Caco-2 (cell line): ENCODE measurements around the gene CHST12. TPM values are rescaled to one million over a fixed set of nuclear protein-coding genes. Genes with fewer than 3 reads are reported as not detected.

Source experiments
- BruUV-seq: library from RNA; stranded (reverse); fragments of 400-500 nt; replicated peaks from 2 replicates; lab custom pipeline; 2021; lab: Mats Ljungman, UMichigan
- CTCF ChIA-PET: fragments of 300-600 bp; sonication (Branson Sonifier 250); formaldehyde crosslinking; loops from one replicate; lab custom pipeline; 2022; ENCODE audit warnings: antibody characterized with exemption; lab: Charles Lee
- POLR2A ChIA-PET: fragments of 300-600 bp; sonication (Branson Sonifier 250); formaldehyde crosslinking; loops from one replicate; lab custom pipeline; 2022; ENCODE audit warnings: antibody characterized with exemption; lab: Charles Lee
- DNase-seq, 2 experiments: peaks; one replicate each; pipeline versions ENCODE4 v3.0.0 to v3.0.0-alpha.2; 2020 to 2022
- H3K27me3 ChIP-seq: replicated peaks from 2 replicates; pipeline ENCODE4 v1.6.0; 2011; ENCODE audit warnings: low read length; ENCODE audit not compliant: control insufficient read depth, insufficient read depth
- H3K36me3 ChIP-seq: 2 replicates; pipeline ENCODE4 v1.5.1; 2011; ENCODE audit warnings: low read length; ENCODE audit not compliant: control insufficient read depth, insufficient read depth
- H3K4me1 ChIP-seq: fragments of 250-450 bp; sonication (Bioruptor Pico); 2 replicates; pipeline ENCODE4 v1.5.1; 2020; ENCODE audit warnings: mild to moderate bottlenecking
- H3K4me3 ChIP-seq: 2 replicates; pipeline ENCODE4 v1.5.1; 2011; ENCODE audit warnings: low read depth, mild to moderate bottlenecking, control low read depth, low read length
- H3K9me3 ChIP-seq: fragments of 250-450 bp; sonication (Bioruptor Pico); 2 replicates; pipeline ENCODE4 v1.5.1; 2020; ENCODE audit warnings: mild to moderate bottlenecking, moderate library complexity
- H3K27ac Mint-ChIP-seq: one replicate; pipeline ENCODE4 v1.8.0; 2022; ENCODE audit warnings: mixed read lengths; ENCODE audit not compliant: unreplicated experiment
- H3K27me3 Mint-ChIP-seq: one replicate; pipeline ENCODE4 v1.8.0; 2022; ENCODE audit warnings: mixed read lengths; ENCODE audit not compliant: insufficient read depth, unreplicated experiment
- H3K36me3 Mint-ChIP-seq: one replicate; pipeline ENCODE4 v1.8.0; 2022; ENCODE audit warnings: mild to moderate bottlenecking, mixed read lengths; ENCODE audit not compliant: insufficient read depth, unreplicated experiment
- H3K4me1 Mint-ChIP-seq: one replicate; pipeline ENCODE4 v1.8.0; 2022; ENCODE audit warnings: low read depth, mixed read lengths; ENCODE audit not compliant: unreplicated experiment
- H3K4me3 Mint-ChIP-seq: one replicate; pipeline ENCODE4 v1.8.0; 2022; ENCODE audit warnings: mild to moderate bottlenecking, moderate library complexity, mixed read lengths; ENCODE audit not compliant: unreplicated experiment
- H3K9me3 Mint-ChIP-seq: one replicate; pipeline ENCODE4 v1.8.0; 2022; ENCODE audit warnings: mixed read lengths; ENCODE audit not compliant: unreplicated experiment
- intact Hi-C: fragments of 100-400 bp; cut with micrococcal nuclease; formaldehyde crosslinking; loops from one replicate; pipeline ENCODE4 v1.10.0; 2022; ENCODE audit not compliant: unreplicated experiment
- total RNA-seq: library from RNA; stranded (reverse); gene quantifications from 2 replicates; pipeline ENCODE4 v1.2.3, GENCODE V29; 2022
- TF ChIP-seq, protein P1 (sequence below), 2 experiments: fragments of 200-600 bp in 1 of 2; IDR thresholded peaks; 1 replicate in 1 of 2; 2 replicates in 1 of 2; pipeline versions ENCODE4 v1.5.1 to v1.8.0; 2011 to 2022; ENCODE audit warnings: antibody characterized with exemption in 1 of 2, control low read depth in 1 of 2, inconsistent platforms in 1 of 2, low read depth in 1 of 2, low read length in 1 of 2, mild to moderate bottlenecking in 1 of 2, moderate library complexity in 1 of 2; ENCODE audit not compliant: insufficient read depth in 1 of 2, severe bottlenecking in 1 of 2, unreplicated experiment in 1 of 2

The CHST12 gene
- total RNA-seq, 1 experiment from 2014 or later, result 28.0 TPM

DNA sequence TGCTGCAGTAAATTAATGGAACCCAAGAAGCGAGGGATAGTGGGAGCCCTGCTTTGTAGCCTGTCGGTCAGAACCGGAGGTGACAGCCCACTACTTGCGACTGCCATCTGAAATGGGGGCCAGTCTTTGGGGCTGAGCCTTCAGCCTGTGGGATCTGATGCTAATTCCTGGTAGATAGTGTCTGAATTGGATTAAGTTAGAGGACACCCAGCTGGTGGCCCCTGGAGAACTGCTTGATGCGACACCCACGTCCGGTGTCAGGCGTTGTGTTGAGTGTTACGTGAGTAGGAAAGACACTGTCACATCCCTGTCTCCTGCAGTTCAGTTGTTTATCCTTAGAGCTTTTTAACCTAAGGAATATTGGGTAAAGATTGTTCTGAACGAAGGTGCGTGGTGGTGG, 43.8 kb upstream of the CHST12 start:
- Mint-ChIP-seq H3K9me3 (no peaks in the 10 kb centered on the region), H3K4me1 (peaks cover 8% of the 10 kb centered on the region), H3K36me3 (peaks cover 95% of the 10 kb centered on the region), H3K27ac (no peak overlapping the region), H3K27me3 (no peaks in the 10 kb centered on the region), H3K4me3 (no peak overlapping the region)
- ChIA-PET POLR2A (no interaction called here), CTCF (no interaction called here)
- BruUV-seq, result no TSS peak
- intact Hi-C loops, result no loop called here
- no peaks in the 10 kb centered on the region for H3K27me3 ChIP-seq
- DNase-seq, result no peak
- no peak overlapping the region for H3K4me3 ChIP-seq
- TF ChIP-seq, protein P1, sequence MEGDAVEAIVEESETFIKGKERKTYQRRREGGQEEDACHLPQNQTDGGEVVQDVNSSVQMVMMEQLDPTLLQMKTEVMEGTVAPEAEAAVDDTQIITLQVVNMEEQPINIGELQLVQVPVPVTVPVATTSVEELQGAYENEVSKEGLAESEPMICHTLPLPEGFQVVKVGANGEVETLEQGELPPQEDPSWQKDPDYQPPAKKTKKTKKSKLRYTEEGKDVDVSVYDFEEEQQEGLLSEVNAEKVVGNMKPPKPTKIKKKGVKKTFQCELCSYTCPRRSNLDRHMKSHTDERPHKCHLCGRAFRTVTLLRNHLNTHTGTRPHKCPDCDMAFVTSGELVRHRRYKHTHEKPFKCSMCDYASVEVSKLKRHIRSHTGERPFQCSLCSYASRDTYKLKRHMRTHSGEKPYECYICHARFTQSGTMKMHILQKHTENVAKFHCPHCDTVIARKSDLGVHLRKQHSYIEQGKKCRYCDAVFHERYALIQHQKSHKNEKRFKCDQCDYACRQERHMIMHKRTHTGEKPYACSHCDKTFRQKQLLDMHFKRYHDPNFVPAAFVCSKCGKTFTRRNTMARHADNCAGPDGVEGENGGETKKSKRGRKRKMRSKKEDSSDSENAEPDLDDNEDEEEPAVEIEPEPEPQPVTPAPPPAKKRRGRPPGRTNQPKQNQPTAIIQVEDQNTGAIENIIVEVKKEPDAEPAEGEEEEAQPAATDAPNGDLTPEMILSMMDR (IDR thresholded peaks at IDR 0.05; ENCODE audit: insufficient read depth in 1 of 2, low read depth in 1 of 2, low read length in 1 of 2, severe bottlenecking in 1 of 2, unreplicated experiment in 1 of 2), result no peak
- no peaks in the 10 kb centered on the region for H3K9me3 ChIP-seq
- peaks cover 2% of the 10 kb centered on the region; the same call in 1 of the 2 replicates for H3K36me3 ChIP-seq
- no peaks in the 10 kb centered on the region for H3K4me1 ChIP-seq

GRCh38 chr7:2360796-2361195, 42.6 kb upstream of the CHST12 start:
- BruUV-seq, result no TSS peak
- H3K4me1 ChIP-seq, result no peaks in the 10 kb centered on the region
- Mint-ChIP-seq H3K27me3 (no peaks in the 10 kb centered on the region), H3K4me1 (peaks cover 8% of the 10 kb centered on the region), H3K27ac (no peak overlapping the region), H3K36me3 (peaks cover 95% of the 10 kb centered on the region), H3K4me3 (no peak overlapping the region), H3K9me3 (no peaks in the 10 kb centered on the region)
- intact Hi-C loops, result no loop called here
- H3K9me3 ChIP-seq, result no peaks in the 10 kb centered on the region
- POLR2A ChIA-PET, result no interaction called here
- TF ChIP-seq, protein P1 (IDR thresholded peaks at IDR 0.05; ENCODE audit: insufficient read depth in 1 of 2, low read depth in 1 of 2, low read length in 1 of 2, severe bottlenecking in 1 of 2, unreplicated experiment in 1 of 2), result no peak
- CTCF ChIA-PET, result interaction anchor here (0.6 kb wide), 1 partner anchor 66 kb away, joined by 5 read pairs; no protein-coding TSS in a partner anchor
- no peaks in the 10 kb centered on the region for H3K27me3 ChIP-seq
- peaks cover 7% of the 10 kb centered on the region for H3K36me3 ChIP-seq
- no peak overlapping the region for H3K4me3 ChIP-seq
- no peak for DNase-seq

DNA sequence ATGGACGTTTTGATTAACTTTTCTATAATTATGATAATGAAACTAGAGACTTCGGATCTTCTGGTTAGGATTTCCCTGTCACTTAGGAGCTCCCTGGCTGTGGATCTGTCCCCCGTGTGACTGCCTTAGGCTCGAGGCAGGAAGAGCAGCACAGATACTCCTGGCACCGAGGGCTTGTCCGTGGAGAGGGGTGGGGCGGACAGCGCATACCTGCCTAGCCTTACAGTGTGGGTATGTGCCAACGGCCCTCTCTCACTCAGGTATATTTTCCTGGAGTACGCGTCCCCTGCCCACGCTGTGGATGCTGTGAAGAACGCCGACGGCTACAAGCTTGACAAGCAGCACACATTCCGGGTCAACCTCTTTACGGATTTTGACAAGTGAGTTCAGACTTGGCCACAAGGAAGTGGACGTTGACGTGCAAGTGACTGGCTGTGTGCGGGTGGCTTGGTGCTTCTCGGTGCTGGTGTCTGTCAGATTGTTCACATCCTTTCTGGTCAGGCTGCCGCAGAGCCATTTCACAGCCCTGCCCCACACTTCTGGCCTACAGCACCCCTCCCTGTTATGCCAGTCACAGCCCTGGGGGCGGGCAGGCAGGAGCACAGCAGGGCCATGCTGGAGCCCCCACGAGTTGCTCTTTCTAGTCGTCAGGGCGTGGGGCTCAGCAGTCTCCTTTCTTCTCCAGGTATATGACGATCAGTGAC, 40.9 kb upstream of the CHST12 start:
- no peak overlapping the region for H3K4me3 Mint-ChIP-seq

More for the DNA sequence above, 40.9 kb upstream of the CHST12 start:
- intact Hi-C loops, result no loop called here
- POLR2A ChIA-PET, result no interaction called here
- no peaks in the 10 kb centered on the region for H3K9me3 ChIP-seq
- no peaks in the 10 kb centered on the region for H3K27me3 ChIP-seq
- CTCF ChIA-PET, result no interaction called here
- DNase-seq, result no peak
- H3K4me1 Mint-ChIP-seq, result peaks cover 4% of the 10 kb centered on the region
- TF ChIP-seq, protein P1 (IDR thresholded peaks at IDR 0.05; ENCODE audit: insufficient read depth in 1 of 2, low read depth in 1 of 2, low read length in 1 of 2, severe bottlenecking in 1 of 2, unreplicated experiment in 1 of 2), result no peak
- no peaks in the 10 kb centered on the region for H3K4me1 ChIP-seq
- H3K36me3 ChIP-seq, result peaks cover 7% of the 10 kb centered on the region
- no TSS peak for BruUV-seq
- peaks cover 99% of the 10 kb centered on the region for H3K36me3 Mint-ChIP-seq
- H3K4me3 ChIP-seq, result no peak overlapping the region
- no peaks in the 10 kb centered on the region for H3K27me3 Mint-ChIP-seq
- H3K27ac Mint-ChIP-seq, result no peak overlapping the region
- H3K9me3 Mint-ChIP-seq, result no peaks in the 10 kb centered on the region
